Peyer's patch (tissue), 4 donors: ENCODE measurements around the gene PRKCZ.

Source experiments
- POLR2A ChIP-seq, 2 donors: fragments of 450-650 bp; IDR thresholded peaks; one replicate each; pipeline ENCODE4 v1.5.1; 2017; ENCODE audit warnings: antibody characterized with exemption in 2 of 2, mild to moderate bottlenecking in 2 of 2, moderate library complexity in 2 of 2
- TF ChIP-seq, protein P1 (sequence below), 6 experiments: fragments of 450-650 bp in 4 of 6; fragments of 200-600 bp in 2 of 6; sonication (generic) in 1 of 6; IDR thresholded peaks; one replicate each; pipeline ENCODE4 v1.5.1; 2017 to 2019; ENCODE audit warnings: antibody characterized with exemption in 6 of 6, mild to moderate bottlenecking in 3 of 6, moderate library complexity in 1 of 6

DNA sequence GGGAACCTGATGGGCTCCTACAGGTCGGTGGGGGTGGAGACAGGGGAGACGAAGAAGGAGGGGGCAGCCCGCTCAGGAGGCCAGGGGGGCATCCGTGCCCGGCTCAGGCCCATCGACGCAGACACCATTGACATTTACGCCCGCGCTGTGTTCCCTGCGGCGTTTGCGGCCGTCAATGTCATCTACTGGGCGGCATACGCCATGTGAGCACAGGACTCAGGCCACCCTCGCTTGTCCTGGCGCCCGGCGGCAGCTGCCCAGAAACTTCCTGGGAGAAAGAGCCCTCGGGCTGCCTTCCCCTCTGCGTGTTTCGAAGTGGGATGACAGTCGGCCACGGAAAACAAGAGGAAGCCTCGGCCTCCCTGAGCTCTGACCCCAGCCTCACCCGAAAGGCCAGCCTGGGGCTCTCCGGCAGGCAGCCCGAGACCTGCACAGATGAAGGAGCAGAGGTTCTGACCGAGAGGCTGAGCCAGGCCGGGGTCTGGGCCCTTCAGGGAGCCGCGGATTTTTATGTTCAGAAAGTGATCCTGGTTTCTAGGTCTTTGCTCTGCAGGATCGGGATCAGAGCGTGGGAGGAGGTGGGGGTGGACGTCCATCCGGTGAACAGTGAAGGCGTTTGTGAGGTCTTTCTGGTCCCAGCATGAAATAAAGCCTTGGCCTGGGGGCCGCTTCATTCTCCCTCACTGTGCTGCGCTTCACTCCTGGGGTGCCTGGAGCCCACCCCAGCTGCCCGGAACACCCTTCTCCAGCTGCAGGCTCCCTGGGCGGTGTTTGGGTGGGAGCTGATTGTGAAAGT, 19.9 kb upstream of the PRKCZ start:
- TF ChIP-seq POLR2A (IDR thresholded peaks at IDR 0.05) = no peak
- TF ChIP-seq, protein P1, sequence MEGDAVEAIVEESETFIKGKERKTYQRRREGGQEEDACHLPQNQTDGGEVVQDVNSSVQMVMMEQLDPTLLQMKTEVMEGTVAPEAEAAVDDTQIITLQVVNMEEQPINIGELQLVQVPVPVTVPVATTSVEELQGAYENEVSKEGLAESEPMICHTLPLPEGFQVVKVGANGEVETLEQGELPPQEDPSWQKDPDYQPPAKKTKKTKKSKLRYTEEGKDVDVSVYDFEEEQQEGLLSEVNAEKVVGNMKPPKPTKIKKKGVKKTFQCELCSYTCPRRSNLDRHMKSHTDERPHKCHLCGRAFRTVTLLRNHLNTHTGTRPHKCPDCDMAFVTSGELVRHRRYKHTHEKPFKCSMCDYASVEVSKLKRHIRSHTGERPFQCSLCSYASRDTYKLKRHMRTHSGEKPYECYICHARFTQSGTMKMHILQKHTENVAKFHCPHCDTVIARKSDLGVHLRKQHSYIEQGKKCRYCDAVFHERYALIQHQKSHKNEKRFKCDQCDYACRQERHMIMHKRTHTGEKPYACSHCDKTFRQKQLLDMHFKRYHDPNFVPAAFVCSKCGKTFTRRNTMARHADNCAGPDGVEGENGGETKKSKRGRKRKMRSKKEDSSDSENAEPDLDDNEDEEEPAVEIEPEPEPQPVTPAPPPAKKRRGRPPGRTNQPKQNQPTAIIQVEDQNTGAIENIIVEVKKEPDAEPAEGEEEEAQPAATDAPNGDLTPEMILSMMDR (IDR thresholded peaks at IDR 0.05) = no peak
